ENCODE results near the gene PSME2. TPM values are rescaled to one million over a fixed set of nuclear protein-coding genes. Genes with fewer than 3 reads are reported as not detected.

PSME2 gene
- total RNA-seq, 2 experiments from 2014 or later, result 81.7 to 83.2 TPM

GRCh38 chr14:24123424-24124417 is 22.7 kb downstream of the PSME2 start:
- DNase-seq (no peak), ATAC-seq (ENCODE audit: poor library complexity) (no peak)
- ChIA-PET CTCF (no interaction called here), POLR2A (interaction anchor here (1.1 to 6.2 kb wide), 3 partner anchors 9 to 37 kb away, joined by 4 to 33 read pairs (median 6); partner anchors contain the start of genes DCAF11, IRF9, NRL and PSME1)
- peaks cover 62% of the 10 kb centered on the region for H3K36me3 Mint-ChIP-seq (ENCODE audit: low read depth)
- H3K27me3 Mint-ChIP-seq, result no peaks in the 10 kb centered on the region
- H3K27ac Mint-ChIP-seq, result no peak overlapping the region
- Histone ChIP-seq H3K9me3 (ENCODE audit: control insufficient read depth in 1 of 2, insufficient read depth in 1 of 2, low read length in 2 of 2) (no peaks in the 10 kb centered on the region), H3K4me3 (ENCODE audit: low read length) (no peak overlapping the region), H3K36me3 (ENCODE audit: insufficient read depth, low read length) (peaks cover 53% of the 10 kb centered on the region), H3K27me3 (ENCODE audit: control insufficient read depth in 1 of 2, insufficient read depth in 2 of 2, low read length in 2 of 2) (no peaks in the 10 kb centered on the region), H3K4me1 (ENCODE audit: insufficient read depth, low read length) (peaks cover 2% of the 10 kb centered on the region), H3K27ac (ENCODE audit: low read depth in 1 of 2, low read length in 2 of 2) (no peak overlapping the region)
- peaks cover 6% of the 10 kb centered on the region for H3K4me1 Mint-ChIP-seq (ENCODE audit: low read depth)
- no peak overlapping the region for H3K4me3 Mint-ChIP-seq
- no peaks in the 10 kb centered on the region for H3K9me3 Mint-ChIP-seq
- no peak for TF ChIP-seq CTCF (IDR thresholded peaks at IDR 0.05)
- intact Hi-C loops (cut with DNase I, micrococcal nuclease), result no loop called here

GRCh38 chr14:24122898-24123297 is 23.5 kb downstream of the PSME2 start:
- peaks cover 61% of the 10 kb centered on the region for H3K36me3 ChIP-seq (ENCODE audit: insufficient read depth, low read length)
- POLR2A ChIA-PET, result interaction anchor here (6.2 kb wide), 1 partner anchor 8 kb away, joined by 33 read pairs; the partner anchor contains the start of genes DCAF11 and NRL
- Mint-ChIP-seq H3K9me3 (no peaks in the 10 kb centered on the region), H3K27me3 (no peaks in the 10 kb centered on the region), H3K4me1 (ENCODE audit: low read depth) (peaks cover 10% of the 10 kb centered on the region), H3K36me3 (ENCODE audit: low read depth) (peaks cover 71% of the 10 kb centered on the region), H3K4me3 (no peak overlapping the region), H3K27ac (no peak overlapping the region)
- H3K9me3 ChIP-seq (ENCODE audit: control insufficient read depth in 1 of 2, insufficient read depth in 1 of 2, low read length in 2 of 2), result no peaks in the 10 kb centered on the region
- TF ChIP-seq CTCF (IDR thresholded peaks at IDR 0.05), result no peak
- intact Hi-C loops (cut with DNase I, micrococcal nuclease), result loop anchor here in 1 of 2 experiments (1.0 kb wide), 1 partner anchor 9 kb away; no protein-coding TSS in a partner anchor
- no peaks in the 10 kb centered on the region for H3K27me3 ChIP-seq (ENCODE audit: control insufficient read depth in 1 of 2, insufficient read depth in 2 of 2, low read length in 2 of 2)
- no peak for ATAC-seq (ENCODE audit: poor library complexity)
- no peak overlapping the region for H3K4me3 ChIP-seq (ENCODE audit: low read length)
- no peak overlapping the region for H3K27ac ChIP-seq (ENCODE audit: low read depth in 1 of 2, low read length in 2 of 2)
- CTCF ChIA-PET, result no interaction called here
- peaks cover 7% of the 10 kb centered on the region for H3K4me1 ChIP-seq (ENCODE audit: insufficient read depth, low read length)
- no peak for DNase-seq

GRCh38 chr14:24122416-24122815 is 24.0 kb downstream of the PSME2 start:
- no peak for DNase-seq
- Mint-ChIP-seq H3K27me3 (no peaks in the 10 kb centered on the region), H3K27ac (no peak overlapping the region), H3K4me3 (no peak overlapping the region), H3K36me3 (ENCODE audit: low read depth) (peaks cover 75% of the 10 kb centered on the region), H3K9me3 (no peaks in the 10 kb centered on the region), H3K4me1 (ENCODE audit: low read depth) (peaks cover 10% of the 10 kb centered on the region)
- ChIA-PET CTCF (interaction anchor here (1.7 kb wide), 1 partner anchor 39 kb away, joined by 4 read pairs; the partner anchor contains the start of gene IRF9), POLR2A (interaction anchor here (0.9 to 6.2 kb wide), 3 partner anchors 7 to 14 kb away, joined by 3 to 33 read pairs (median 3); partner anchors contain the start of genes DCAF11, NRL and PSME1)
- intact Hi-C loops (cut with DNase I, micrococcal nuclease), result loop anchor here in 1 of 2 experiments (1.0 kb wide), 1 partner anchor 10 kb away; no protein-coding TSS in a partner anchor
- Histone ChIP-seq H3K36me3 (ENCODE audit: insufficient read depth, low read length) (peaks cover 66% of the 10 kb centered on the region), H3K4me1 (ENCODE audit: insufficient read depth, low read length) (peaks cover 10% of the 10 kb centered on the region), H3K9me3 (ENCODE audit: control insufficient read depth in 1 of 2, insufficient read depth in 1 of 2, low read length in 2 of 2) (no peaks in the 10 kb centered on the region), H3K27me3 (ENCODE audit: control insufficient read depth in 1 of 2, insufficient read depth in 2 of 2, low read length in 2 of 2) (no peaks in the 10 kb centered on the region), H3K4me3 (ENCODE audit: low read length) (no peak overlapping the region), H3K27ac (ENCODE audit: low read depth in 1 of 2, low read length in 2 of 2) (no peak overlapping the region)
- ATAC-seq (ENCODE audit: poor library complexity), result no peak
- no peak for TF ChIP-seq CTCF (IDR thresholded peaks at IDR 0.05)

All from CD4-positive, alpha-beta T cell (primary cell).